ENCODE measurements around the gene PTPRF.

Gene PTPRF

GRCh38 chr1:43653339-43653738 lies 122.7 kb downstream of the PTPRF start:
- H2AFZ ChIP-seq (ENCODE audit: low read depth, low read length, severe bottlenecking), result no peak overlapping the region
- no peak overlapping the region for H3K4me3 ChIP-seq (ENCODE audit: insufficient read depth, low read length, poor library complexity, severe bottlenecking)
- peaks cover 26% of the 10 kb centered on the region for H3K79me2 ChIP-seq (ENCODE audit: insufficient read depth, low read length)
- no peak overlapping the region for H3K27ac ChIP-seq (ENCODE audit: low read depth, low read length)
- no peak overlapping the region for H3K9ac ChIP-seq (ENCODE audit: low read length)
- H4K20me1 ChIP-seq (ENCODE audit: low read depth, low read length), result no peaks in the 10 kb centered on the region; the same call in 1 of the 2 replicates
- no peaks in the 10 kb centered on the region for H3K27me3 ChIP-seq (ENCODE audit: low read length)
- no peaks in the 10 kb centered on the region for H3K9me3 ChIP-seq (ENCODE audit: insufficient read depth, low read length)
- peaks cover 16% of the 10 kb centered on the region for H3K36me3 ChIP-seq (ENCODE audit: low read length)
- no peaks in the 10 kb centered on the region for H3K9me2 ChIP-seq (replicated peaks; ENCODE audit: insufficient read depth, low read length)
- 0 out of 2 replicates have a peak, but pooled peaks cover 6% of the 10 kb centered on the region for H3F3A ChIP-seq (ENCODE audit: insufficient read depth)
- H3K4me2 ChIP-seq (ENCODE audit: low read depth, low read length, poor library complexity, severe bottlenecking), result no peak overlapping the region
- no peak for TF ChIP-seq EZH2phosphoT487 (conservative IDR thresholded peaks at IDR 0.05; ENCODE audit: low read length)
- no peak for TF ChIP-seq CTCF (IDR thresholded peaks at IDR 0.05; ENCODE audit: insufficient read depth, low read length, poor library complexity, severe bottlenecking)

GRCh38 chr1:43653893-43654292 lies 123.2 kb downstream of the PTPRF start:
- peaks cover 26% of the 10 kb centered on the region for H3K79me2 ChIP-seq (ENCODE audit: insufficient read depth, low read length)
- H3K9ac ChIP-seq (ENCODE audit: low read length), result no peak overlapping the region
- no peaks in the 10 kb centered on the region for H3K27me3 ChIP-seq (ENCODE audit: low read length)
- no peak overlapping the region for H3K27ac ChIP-seq (ENCODE audit: low read depth, low read length)
- no peak overlapping the region for H3K4me2 ChIP-seq (ENCODE audit: low read depth, low read length, poor library complexity, severe bottlenecking)
- no peak overlapping the region for H3K4me3 ChIP-seq (ENCODE audit: insufficient read depth, low read length, poor library complexity, severe bottlenecking)
- no peak for TF ChIP-seq EZH2phosphoT487 (conservative IDR thresholded peaks at IDR 0.05; ENCODE audit: low read length)
- no peak for TF ChIP-seq CTCF (IDR thresholded peaks at IDR 0.05; ENCODE audit: insufficient read depth, low read length, poor library complexity, severe bottlenecking)
- no peaks in the 10 kb centered on the region for H3K9me2 ChIP-seq (replicated peaks; ENCODE audit: insufficient read depth, low read length)
- peaks cover 16% of the 10 kb centered on the region for H3K36me3 ChIP-seq (ENCODE audit: low read length)
- H3K9me3 ChIP-seq (ENCODE audit: insufficient read depth, low read length), result no peaks in the 10 kb centered on the region
- H4K20me1 ChIP-seq (ENCODE audit: low read depth, low read length), result no peaks in the 10 kb centered on the region; the same call in 1 of the 2 replicates
- H3F3A ChIP-seq (ENCODE audit: insufficient read depth), result 0 out of 2 replicates have a peak, but pooled peaks cover under 1% of the 10 kb centered on the region
- H2AFZ ChIP-seq (ENCODE audit: low read depth, low read length, severe bottlenecking), result no peak overlapping the region

GRCh38 chr1:43655953-43656352 lies 125.3 kb downstream of the PTPRF start:
- no peaks in the 10 kb centered on the region; the same call in 1 of the 2 replicates for H4K20me1 ChIP-seq (ENCODE audit: low read depth, low read length)
- TF ChIP-seq EZH2phosphoT487 (conservative IDR thresholded peaks at IDR 0.05; ENCODE audit: low read length) (no peak), CTCF (IDR thresholded peaks at IDR 0.05; ENCODE audit: insufficient read depth, low read length, poor library complexity, severe bottlenecking) (no peak)

More at GRCh38 chr1:43655953-43656352, 125.3 kb downstream of the PTPRF start:
- Histone ChIP-seq H3K27me3 (ENCODE audit: low read length) (no peaks in the 10 kb centered on the region), H3K9me3 (ENCODE audit: insufficient read depth, low read length) (no peaks in the 10 kb centered on the region), H3K9ac (ENCODE audit: low read length) (no peak overlapping the region), H3K9me2 (replicated peaks; ENCODE audit: insufficient read depth, low read length) (no peaks in the 10 kb centered on the region), H3K27ac (ENCODE audit: low read depth, low read length) (no peak overlapping the region), H3K4me2 (ENCODE audit: low read depth, low read length, poor library complexity, severe bottlenecking) (no peak overlapping the region), H2AFZ (ENCODE audit: low read depth, low read length, severe bottlenecking) (no peak overlapping the region), H3K36me3 (ENCODE audit: low read length) (peaks cover 30% of the 10 kb centered on the region), H3K4me3 (ENCODE audit: insufficient read depth, low read length, poor library complexity, severe bottlenecking) (no peak overlapping the region), H3K79me2 (ENCODE audit: insufficient read depth, low read length) (peaks cover 19% of the 10 kb centered on the region), H3F3A (ENCODE audit: insufficient read depth) (no peaks in the 10 kb centered on the region)
